Caco-2 (cell line): ENCODE results near the gene NTRK2. TPM values are rescaled to one million over a fixed set of nuclear protein-coding genes. Genes with fewer than 3 reads are reported as not detected.

Experiments
- BruUV-seq: library from RNA; stranded (reverse); fragments of 400-500 nt; replicated peaks from 2 replicates; lab custom pipeline; 2021; lab: Mats Ljungman, UMichigan
- CTCF ChIA-PET: fragments of 300-600 bp; sonication (Branson Sonifier 250); formaldehyde crosslinking; loops from one replicate; lab custom pipeline; 2022; ENCODE audit warnings: antibody characterized with exemption; lab: Charles Lee
- POLR2A ChIA-PET: fragments of 300-600 bp; sonication (Branson Sonifier 250); formaldehyde crosslinking; loops from one replicate; lab custom pipeline; 2022; ENCODE audit warnings: antibody characterized with exemption; lab: Charles Lee
- DNase-seq, 2 experiments: peaks; one replicate each; pipeline versions ENCODE4 v3.0.0 to v3.0.0-alpha.2; 2020 to 2022
- H3K27me3 ChIP-seq: replicated peaks from 2 replicates; pipeline ENCODE4 v1.6.0; 2011; ENCODE audit warnings: low read length; ENCODE audit not compliant: control insufficient read depth, insufficient read depth
- H3K36me3 ChIP-seq: 2 replicates; pipeline ENCODE4 v1.5.1; 2011; ENCODE audit warnings: low read length; ENCODE audit not compliant: control insufficient read depth, insufficient read depth
- H3K4me1 ChIP-seq: fragments of 250-450 bp; sonication (Bioruptor Pico); 2 replicates; pipeline ENCODE4 v1.5.1; 2020; ENCODE audit warnings: mild to moderate bottlenecking
- H3K4me3 ChIP-seq: 2 replicates; pipeline ENCODE4 v1.5.1; 2011; ENCODE audit warnings: low read depth, mild to moderate bottlenecking, control low read depth, low read length
- H3K9me3 ChIP-seq: fragments of 250-450 bp; sonication (Bioruptor Pico); 2 replicates; pipeline ENCODE4 v1.5.1; 2020; ENCODE audit warnings: mild to moderate bottlenecking, moderate library complexity
- H3K27ac Mint-ChIP-seq: one replicate; pipeline ENCODE4 v1.8.0; 2022; ENCODE audit warnings: mixed read lengths; ENCODE audit not compliant: unreplicated experiment
- H3K27me3 Mint-ChIP-seq: one replicate; pipeline ENCODE4 v1.8.0; 2022; ENCODE audit warnings: mixed read lengths; ENCODE audit not compliant: insufficient read depth, unreplicated experiment
- H3K36me3 Mint-ChIP-seq: one replicate; pipeline ENCODE4 v1.8.0; 2022; ENCODE audit warnings: mild to moderate bottlenecking, mixed read lengths; ENCODE audit not compliant: insufficient read depth, unreplicated experiment
- H3K4me1 Mint-ChIP-seq: one replicate; pipeline ENCODE4 v1.8.0; 2022; ENCODE audit warnings: low read depth, mixed read lengths; ENCODE audit not compliant: unreplicated experiment
- H3K4me3 Mint-ChIP-seq: one replicate; pipeline ENCODE4 v1.8.0; 2022; ENCODE audit warnings: mild to moderate bottlenecking, moderate library complexity, mixed read lengths; ENCODE audit not compliant: unreplicated experiment
- H3K9me3 Mint-ChIP-seq: one replicate; pipeline ENCODE4 v1.8.0; 2022; ENCODE audit warnings: mixed read lengths; ENCODE audit not compliant: unreplicated experiment
- intact Hi-C: fragments of 100-400 bp; cut with micrococcal nuclease; formaldehyde crosslinking; loops from one replicate; pipeline ENCODE4 v1.10.0; 2022; ENCODE audit not compliant: unreplicated experiment
- total RNA-seq: library from RNA; stranded (reverse); gene quantifications from 2 replicates; pipeline ENCODE4 v1.2.3, GENCODE V29; 2022
- TF ChIP-seq, protein P1 (sequence below), 2 experiments: fragments of 200-600 bp in 1 of 2; IDR thresholded peaks; 1 replicate in 1 of 2; 2 replicates in 1 of 2; pipeline versions ENCODE4 v1.5.1 to v1.8.0; 2011 to 2022; ENCODE audit warnings: antibody characterized with exemption in 1 of 2, control low read depth in 1 of 2, inconsistent platforms in 1 of 2, low read depth in 1 of 2, low read length in 1 of 2, mild to moderate bottlenecking in 1 of 2, moderate library complexity in 1 of 2; ENCODE audit not compliant: insufficient read depth in 1 of 2, severe bottlenecking in 1 of 2, unreplicated experiment in 1 of 2

Gene NTRK2
- total RNA-seq, 1 experiment from 2014 or later = not detected

DNA sequence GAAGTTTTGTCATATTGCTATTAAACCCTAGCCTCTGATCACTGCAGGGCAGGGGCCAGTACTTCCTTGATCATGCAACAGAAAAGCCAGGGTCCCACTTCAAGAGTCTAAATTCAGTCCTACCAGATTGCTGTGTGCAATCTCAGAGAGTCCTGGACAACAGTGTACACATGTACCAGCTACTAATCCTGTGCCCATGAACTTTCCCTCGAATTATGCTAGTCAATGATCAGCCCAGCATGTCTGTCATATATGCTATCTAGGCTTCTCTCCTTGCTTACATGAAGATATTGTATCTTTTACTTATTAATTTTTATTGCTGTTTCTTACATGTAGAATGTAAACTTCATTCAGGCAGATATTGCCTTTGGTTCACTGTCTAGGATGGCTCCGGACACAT lies 367.0 kb downstream of the NTRK2 start:
- no peaks in the 10 kb centered on the region for H3K4me1 ChIP-seq
- no peak overlapping the region for H3K4me3 Mint-ChIP-seq
- intact Hi-C loops = no loop called here
- POLR2A ChIA-PET = no interaction called here
- no peaks in the 10 kb centered on the region for H3K4me1 Mint-ChIP-seq
- no peaks in the 10 kb centered on the region for H3K27me3 ChIP-seq
- TF ChIP-seq, protein P1, sequence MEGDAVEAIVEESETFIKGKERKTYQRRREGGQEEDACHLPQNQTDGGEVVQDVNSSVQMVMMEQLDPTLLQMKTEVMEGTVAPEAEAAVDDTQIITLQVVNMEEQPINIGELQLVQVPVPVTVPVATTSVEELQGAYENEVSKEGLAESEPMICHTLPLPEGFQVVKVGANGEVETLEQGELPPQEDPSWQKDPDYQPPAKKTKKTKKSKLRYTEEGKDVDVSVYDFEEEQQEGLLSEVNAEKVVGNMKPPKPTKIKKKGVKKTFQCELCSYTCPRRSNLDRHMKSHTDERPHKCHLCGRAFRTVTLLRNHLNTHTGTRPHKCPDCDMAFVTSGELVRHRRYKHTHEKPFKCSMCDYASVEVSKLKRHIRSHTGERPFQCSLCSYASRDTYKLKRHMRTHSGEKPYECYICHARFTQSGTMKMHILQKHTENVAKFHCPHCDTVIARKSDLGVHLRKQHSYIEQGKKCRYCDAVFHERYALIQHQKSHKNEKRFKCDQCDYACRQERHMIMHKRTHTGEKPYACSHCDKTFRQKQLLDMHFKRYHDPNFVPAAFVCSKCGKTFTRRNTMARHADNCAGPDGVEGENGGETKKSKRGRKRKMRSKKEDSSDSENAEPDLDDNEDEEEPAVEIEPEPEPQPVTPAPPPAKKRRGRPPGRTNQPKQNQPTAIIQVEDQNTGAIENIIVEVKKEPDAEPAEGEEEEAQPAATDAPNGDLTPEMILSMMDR (IDR thresholded peaks at IDR 0.05; ENCODE audit: insufficient read depth in 1 of 2, low read depth in 1 of 2, low read length in 1 of 2, severe bottlenecking in 1 of 2, unreplicated experiment in 1 of 2) = no peak
- no peaks in the 10 kb centered on the region for H3K9me3 ChIP-seq
- no peak overlapping the region for H3K27ac Mint-ChIP-seq
- BruUV-seq = no TSS peak
- H3K36me3 Mint-ChIP-seq = no peaks in the 10 kb centered on the region
- CTCF ChIA-PET = no interaction called here
- no peak for DNase-seq
- no peaks in the 10 kb centered on the region for H3K27me3 Mint-ChIP-seq
- no peaks in the 10 kb centered on the region for H3K36me3 ChIP-seq
- no peak overlapping the region for H3K4me3 ChIP-seq
- H3K9me3 Mint-ChIP-seq = no peaks in the 10 kb centered on the region

DNA sequence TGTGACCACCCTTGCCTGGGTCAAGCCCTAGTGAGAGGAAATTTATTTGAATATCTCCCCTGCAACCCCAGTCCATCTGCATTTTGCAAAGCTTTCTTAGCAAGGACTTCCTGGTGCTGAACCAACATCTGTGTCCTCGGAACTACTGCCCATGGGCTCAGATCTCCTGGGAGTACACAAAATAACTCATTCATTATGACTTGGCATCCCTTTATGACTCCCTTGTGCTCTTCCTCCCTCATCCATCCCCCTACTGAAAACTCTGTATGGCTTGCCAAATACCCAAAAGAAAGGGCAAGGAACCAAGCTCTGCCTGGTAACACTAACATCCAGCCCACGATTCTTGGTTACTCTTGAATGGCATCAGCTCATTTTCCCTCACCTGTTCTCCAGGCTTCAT lies 368.5 kb downstream of the NTRK2 start:
- POLR2A ChIA-PET = no interaction called here
- H3K4me1 Mint-ChIP-seq = no peaks in the 10 kb centered on the region
- Histone ChIP-seq H3K36me3 (no peaks in the 10 kb centered on the region), H3K9me3 (no peaks in the 10 kb centered on the region), H3K4me1 (no peaks in the 10 kb centered on the region), H3K27me3 (no peaks in the 10 kb centered on the region), H3K4me3 (no peak overlapping the region)
- H3K9me3 Mint-ChIP-seq = no peaks in the 10 kb centered on the region
- no peaks in the 10 kb centered on the region for H3K36me3 Mint-ChIP-seq
- H3K4me3 Mint-ChIP-seq = no peak overlapping the region
- CTCF ChIA-PET = no interaction called here
- intact Hi-C loops = no loop called here
- TF ChIP-seq, protein P1 (IDR thresholded peaks at IDR 0.05; ENCODE audit: insufficient read depth in 1 of 2, low read depth in 1 of 2, low read length in 1 of 2, severe bottlenecking in 1 of 2, unreplicated experiment in 1 of 2) = no peak
- no peaks in the 10 kb centered on the region for H3K27me3 Mint-ChIP-seq
- BruUV-seq = no TSS peak
- H3K27ac Mint-ChIP-seq = no peak overlapping the region
- DNase-seq = no peak

DNA sequence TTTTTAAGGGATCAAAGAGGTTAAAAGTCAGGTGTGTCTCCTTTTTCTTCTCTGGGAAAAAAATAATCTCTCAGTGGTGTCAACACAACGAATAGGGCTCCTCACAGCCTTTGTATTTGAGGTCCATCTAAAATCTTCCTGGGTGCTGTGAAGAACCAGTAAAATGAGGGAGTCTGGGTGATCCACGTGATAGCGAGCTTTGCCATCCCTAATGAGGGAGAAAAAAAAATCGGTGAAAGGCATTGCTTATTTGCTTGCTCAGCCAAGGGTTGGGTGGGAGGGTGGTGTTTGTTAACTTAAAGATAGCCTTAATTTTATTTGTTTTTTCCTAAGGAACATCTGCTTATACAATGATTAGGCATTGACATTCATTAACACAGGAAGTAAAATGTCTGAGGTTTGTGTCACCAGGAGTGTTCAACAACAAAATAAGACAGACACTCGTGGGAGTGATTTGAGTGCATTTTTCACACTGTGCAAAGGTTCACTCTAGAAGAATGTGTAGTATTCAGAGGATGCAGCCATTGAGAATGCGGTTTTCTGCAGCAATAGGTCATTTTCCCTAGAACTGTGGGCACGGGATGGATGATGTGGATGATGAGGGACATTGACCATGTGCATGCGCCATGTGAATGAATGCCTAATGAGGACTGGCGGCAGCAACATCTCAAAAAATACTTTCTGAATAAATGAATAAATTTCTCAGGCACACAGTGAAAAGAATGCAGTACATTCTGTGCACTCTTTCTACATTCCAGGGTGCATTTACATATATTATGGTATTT lies 369.5 kb downstream of the NTRK2 start:
- Histone ChIP-seq H3K36me3 (no peaks in the 10 kb centered on the region), H3K4me3 (no peak overlapping the region), H3K9me3 (no peaks in the 10 kb centered on the region), H3K4me1 (no peaks in the 10 kb centered on the region), H3K27me3 (no peaks in the 10 kb centered on the region)
- POLR2A ChIA-PET = no interaction called here
- no peak for DNase-seq
- CTCF ChIA-PET = no interaction called here
- Mint-ChIP-seq H3K27ac (no peak overlapping the region), H3K4me1 (no peaks in the 10 kb centered on the region), H3K4me3 (no peak overlapping the region), H3K9me3 (no peaks in the 10 kb centered on the region), H3K36me3 (no peaks in the 10 kb centered on the region), H3K27me3 (no peaks in the 10 kb centered on the region)
- TF ChIP-seq, protein P1 (IDR thresholded peaks at IDR 0.05; ENCODE audit: insufficient read depth in 1 of 2, low read depth in 1 of 2, low read length in 1 of 2, severe bottlenecking in 1 of 2, unreplicated experiment in 1 of 2) = no peak
- no TSS peak for BruUV-seq
- intact Hi-C loops = no loop called here
